ENCODE results near the gene CEP164. TPM values are rescaled to one million over a fixed set of nuclear protein-coding genes. Genes with fewer than 3 reads are reported as not detected.

Gene CEP164
- total RNA-seq, 2 experiments from 2014 or later: 33.0 to 36.7 TPM

DNA sequence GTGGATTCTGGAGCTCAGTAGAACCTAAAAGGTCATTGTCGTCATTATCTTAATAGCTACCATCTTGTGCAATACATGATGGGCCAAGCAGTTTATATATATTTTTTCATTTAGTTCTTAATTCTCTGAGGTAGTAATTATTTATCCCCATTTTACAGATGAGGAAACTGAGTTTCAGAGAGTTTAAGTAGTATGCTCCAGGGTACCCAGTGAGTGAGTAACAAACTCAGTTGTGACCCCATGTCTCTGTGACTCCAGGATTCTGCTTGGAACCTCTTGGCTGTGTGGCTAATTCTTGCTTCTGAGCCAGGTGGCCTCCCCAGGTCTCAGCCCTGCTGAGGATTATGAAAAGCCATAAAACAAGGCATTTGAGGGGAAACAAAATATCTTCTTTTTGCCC lies 82.6 kb downstream of the CEP164 start:
- Mint-ChIP-seq H3K4me1 (ENCODE audit: low read depth) (no peaks in the 10 kb centered on the region), H3K36me3 (ENCODE audit: low read depth) (peaks cover 60% of the 10 kb centered on the region), H3K27ac (no peak overlapping the region), H3K9me3 (no peaks in the 10 kb centered on the region), H3K27me3 (no peaks in the 10 kb centered on the region), H3K4me3 (no peak overlapping the region)
- no peaks in the 10 kb centered on the region for H3K4me1 ChIP-seq (ENCODE audit: insufficient read depth, low read length)
- POLR2A ChIA-PET: no interaction called here
- CTCF ChIA-PET: no interaction called here
- no peak for DNase-seq
- no peaks in the 10 kb centered on the region for H3K27me3 ChIP-seq (ENCODE audit: control insufficient read depth in 1 of 2, insufficient read depth in 2 of 2, low read length in 2 of 2)
- peaks cover 2 to 7% of the 10 kb centered on the region in 2 experiments for H3K9me3 ChIP-seq (ENCODE audit: control insufficient read depth in 1 of 2, insufficient read depth in 1 of 2, low read length in 2 of 2)
- no peak overlapping the region for H3K27ac ChIP-seq (ENCODE audit: low read depth in 1 of 2, low read length in 2 of 2)
- H3K4me3 ChIP-seq (ENCODE audit: low read length): no peak overlapping the region
- peaks cover 26% of the 10 kb centered on the region for H3K36me3 ChIP-seq (ENCODE audit: insufficient read depth, low read length)
- intact Hi-C loops (cut with DNase I, micrococcal nuclease): no loop called here
- no peak for ATAC-seq (ENCODE audit: poor library complexity)
- TF ChIP-seq, protein P1, sequence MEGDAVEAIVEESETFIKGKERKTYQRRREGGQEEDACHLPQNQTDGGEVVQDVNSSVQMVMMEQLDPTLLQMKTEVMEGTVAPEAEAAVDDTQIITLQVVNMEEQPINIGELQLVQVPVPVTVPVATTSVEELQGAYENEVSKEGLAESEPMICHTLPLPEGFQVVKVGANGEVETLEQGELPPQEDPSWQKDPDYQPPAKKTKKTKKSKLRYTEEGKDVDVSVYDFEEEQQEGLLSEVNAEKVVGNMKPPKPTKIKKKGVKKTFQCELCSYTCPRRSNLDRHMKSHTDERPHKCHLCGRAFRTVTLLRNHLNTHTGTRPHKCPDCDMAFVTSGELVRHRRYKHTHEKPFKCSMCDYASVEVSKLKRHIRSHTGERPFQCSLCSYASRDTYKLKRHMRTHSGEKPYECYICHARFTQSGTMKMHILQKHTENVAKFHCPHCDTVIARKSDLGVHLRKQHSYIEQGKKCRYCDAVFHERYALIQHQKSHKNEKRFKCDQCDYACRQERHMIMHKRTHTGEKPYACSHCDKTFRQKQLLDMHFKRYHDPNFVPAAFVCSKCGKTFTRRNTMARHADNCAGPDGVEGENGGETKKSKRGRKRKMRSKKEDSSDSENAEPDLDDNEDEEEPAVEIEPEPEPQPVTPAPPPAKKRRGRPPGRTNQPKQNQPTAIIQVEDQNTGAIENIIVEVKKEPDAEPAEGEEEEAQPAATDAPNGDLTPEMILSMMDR (IDR thresholded peaks at IDR 0.05): no peak

DNA sequence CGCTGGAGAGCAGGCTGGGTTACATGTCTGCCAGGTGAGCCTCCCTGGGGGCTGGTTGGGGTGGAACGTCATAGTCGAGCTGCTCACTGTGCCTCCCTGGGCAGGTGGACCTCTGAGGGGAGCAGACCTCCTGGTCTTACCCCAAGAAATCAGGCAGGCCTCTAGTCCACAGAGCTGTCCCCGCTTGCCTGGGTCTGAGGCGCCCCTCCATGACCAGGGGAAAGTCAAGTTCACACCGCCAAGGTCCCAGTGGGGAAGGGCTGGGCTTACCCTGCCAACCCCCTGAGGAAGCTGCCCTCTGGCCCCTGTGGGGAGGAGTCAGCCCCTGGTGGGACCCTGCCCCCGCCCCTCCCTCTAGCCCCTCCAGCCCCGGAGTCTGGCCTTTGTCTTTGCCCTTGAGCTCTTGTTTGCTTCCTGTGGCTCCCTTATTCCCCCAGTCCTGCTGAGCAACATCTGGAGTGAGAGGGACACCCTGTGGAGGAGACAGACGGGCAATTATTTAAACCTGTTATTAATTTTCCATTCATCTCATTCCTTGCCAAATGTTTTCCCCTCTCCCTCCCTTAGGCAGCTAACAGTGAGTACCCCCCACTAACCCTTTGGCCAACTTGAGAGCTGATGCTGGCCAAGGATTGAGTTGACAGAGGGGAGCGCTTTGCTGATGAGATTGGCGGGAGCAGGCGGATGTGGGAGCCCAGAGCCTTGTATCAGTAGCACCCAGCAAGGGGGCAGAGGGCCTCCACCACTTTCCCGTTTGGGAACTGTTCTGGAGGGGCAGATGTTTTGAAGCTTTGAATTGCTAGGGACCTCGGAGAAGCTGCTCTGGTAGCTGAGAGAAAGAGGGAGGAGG lies 83.4 kb downstream of the CEP164 start:
- ATAC-seq (ENCODE audit: poor library complexity): no peak

DNA sequence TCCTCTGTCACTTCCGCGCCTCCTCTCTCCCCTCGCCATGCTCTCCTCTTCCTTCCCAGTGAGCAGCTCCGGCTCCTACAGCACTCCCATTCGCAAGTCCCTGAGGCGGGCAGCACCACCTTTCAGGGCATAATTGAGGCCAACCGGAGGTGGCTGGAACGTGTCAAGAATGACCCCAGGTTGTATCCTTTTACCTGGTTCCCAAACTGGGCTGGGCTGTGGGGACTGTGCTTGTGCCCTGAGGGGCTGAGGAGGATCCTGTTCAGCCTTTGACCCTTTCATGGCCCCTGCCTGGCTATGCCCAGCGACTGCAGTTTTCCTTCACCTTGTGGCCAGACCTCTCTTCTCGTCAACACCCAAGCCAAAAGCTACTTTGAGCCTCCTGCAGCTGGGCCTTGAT lies 84.1 kb downstream of the CEP164 start:
- Mint-ChIP-seq H3K4me3 (no peak overlapping the region), H3K9me3 (no peaks in the 10 kb centered on the region), H3K36me3 (ENCODE audit: low read depth) (peaks cover 45% of the 10 kb centered on the region), H3K27ac (no peak overlapping the region), H3K4me1 (ENCODE audit: low read depth) (no peaks in the 10 kb centered on the region), H3K27me3 (no peaks in the 10 kb centered on the region)
- no peak overlapping the region for H3K27ac ChIP-seq (ENCODE audit: low read depth in 1 of 2, low read length in 2 of 2)
- ChIA-PET POLR2A (interaction anchor here (0.5 kb wide), 1 partner anchor 23 kb away, joined by 3 read pairs; no protein-coding TSS in a partner anchor), CTCF (no interaction called here)
- no peaks in the 10 kb centered on the region for H3K4me1 ChIP-seq (ENCODE audit: insufficient read depth, low read length)
- no peak overlapping the region for H3K4me3 ChIP-seq (ENCODE audit: low read length)
- TF ChIP-seq, protein P1 (IDR thresholded peaks at IDR 0.05): no peak
- intact Hi-C loops (cut with DNase I, micrococcal nuclease): no loop called here
- H3K36me3 ChIP-seq (ENCODE audit: insufficient read depth, low read length): peaks cover 22% of the 10 kb centered on the region
- H3K27me3 ChIP-seq (ENCODE audit: control insufficient read depth in 1 of 2, insufficient read depth in 2 of 2, low read length in 2 of 2): no peaks in the 10 kb centered on the region
- ATAC-seq (ENCODE audit: poor library complexity) (no peak), DNase-seq (no peak)
- no peaks in the 10 kb centered on the region for H3K9me3 ChIP-seq (ENCODE audit: control insufficient read depth in 1 of 2, insufficient read depth in 1 of 2, low read length in 2 of 2)

More for the DNA sequence above, 83.4 kb downstream of the CEP164 start:
- Histone ChIP-seq H3K4me1 (ENCODE audit: insufficient read depth, low read length) (no peaks in the 10 kb centered on the region), H3K36me3 (ENCODE audit: insufficient read depth, low read length) (peaks cover 26% of the 10 kb centered on the region), H3K4me3 (ENCODE audit: low read length) (no peak overlapping the region), H3K9me3 (ENCODE audit: control insufficient read depth in 1 of 2, insufficient read depth in 1 of 2, low read length in 2 of 2) (peaks cover 0 to 1% of the 10 kb centered on the region in 2 experiments), H3K27me3 (ENCODE audit: control insufficient read depth in 1 of 2, insufficient read depth in 2 of 2, low read length in 2 of 2) (no peaks in the 10 kb centered on the region), H3K27ac (ENCODE audit: low read depth in 1 of 2, low read length in 2 of 2) (no peak overlapping the region)
- intact Hi-C loops (cut with DNase I, micrococcal nuclease): no loop called here
- H3K27me3 Mint-ChIP-seq: no peaks in the 10 kb centered on the region
- H3K4me1 Mint-ChIP-seq (ENCODE audit: low read depth): no peaks in the 10 kb centered on the region
- H3K4me3 Mint-ChIP-seq: no peak overlapping the region
- no peak for DNase-seq
- POLR2A ChIA-PET: interaction anchor here (0.5 kb wide), 1 partner anchor 23 kb away, joined by 3 read pairs; no protein-coding TSS in a partner anchor
- CTCF ChIA-PET: no interaction called here
- TF ChIP-seq, protein P1 (IDR thresholded peaks at IDR 0.05): no peak
- no peak overlapping the region for H3K27ac Mint-ChIP-seq
- no peaks in the 10 kb centered on the region for H3K9me3 Mint-ChIP-seq
- peaks cover 52% of the 10 kb centered on the region for H3K36me3 Mint-ChIP-seq (ENCODE audit: low read depth)
